OCI-M2 (cell line): ENCODE data around the gene LETMD1.
A peak's percentile ranks its signal among the peaks of the same experiment; 100 is the strongest.

Experiments
- DNase-seq: peaks from one replicate; lab custom pipeline; 2025; ENCODE audit not compliant: unreplicated experiment; lab: John Stamatoyannopoulos, UW

Gene LETMD1

DNA sequence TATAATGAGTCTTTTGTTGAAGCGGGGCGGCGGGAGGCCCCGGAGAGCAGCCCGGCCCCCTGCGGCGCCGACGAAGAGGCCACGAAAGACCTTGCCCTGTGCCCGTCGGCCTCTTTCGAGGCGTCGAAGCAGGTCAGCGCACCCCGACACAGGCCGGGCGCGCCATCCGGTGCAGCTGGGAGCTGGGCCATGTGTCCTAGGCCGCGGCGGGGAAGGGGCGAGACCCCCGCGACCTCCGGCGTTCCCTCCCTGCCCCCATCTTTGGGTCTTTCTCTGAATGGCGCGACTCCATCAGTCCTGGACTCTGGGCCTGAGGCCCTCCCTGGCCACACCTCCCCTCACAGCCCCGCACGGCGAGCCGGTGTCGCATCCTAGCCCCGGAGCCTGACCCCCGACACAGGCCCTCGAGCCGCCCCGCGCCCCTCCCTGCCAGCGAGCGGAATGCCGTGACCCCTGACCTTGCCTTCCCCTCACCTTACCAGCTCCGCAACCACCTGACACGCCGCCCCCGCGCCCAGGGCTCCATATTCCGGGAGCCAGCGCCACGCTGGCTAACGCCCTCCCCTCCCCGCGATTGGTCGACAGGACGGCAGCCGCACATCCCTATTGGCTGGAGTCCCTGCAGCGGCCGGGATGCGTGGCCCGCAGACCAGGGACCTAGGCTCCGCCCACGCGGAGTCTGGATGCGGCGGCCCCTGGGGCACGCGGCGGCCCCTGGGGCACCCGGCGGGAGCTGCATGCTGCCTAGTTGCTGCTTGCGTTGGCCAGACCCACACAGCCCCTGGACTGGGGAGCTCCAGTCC, 22.1 kb upstream of the LETMD1 start, which contains the start of gene SLC11A2:
TSS of gene SLC11A2 (minus strand) at position 549 of the 803 bp plus-strand sequence. CDS start 15,656 bp downstream, outside the sequence.
- peak; percentile 71 for DNase-seq

GRCh38 chr12:51027342-51027835, 20.7 kb upstream of the LETMD1 start:
- no peak for DNase-seq

GRCh38 chr12:51028126-51028812, 19.9 kb upstream of the LETMD1 start:
- no peak for DNase-seq

DNA sequence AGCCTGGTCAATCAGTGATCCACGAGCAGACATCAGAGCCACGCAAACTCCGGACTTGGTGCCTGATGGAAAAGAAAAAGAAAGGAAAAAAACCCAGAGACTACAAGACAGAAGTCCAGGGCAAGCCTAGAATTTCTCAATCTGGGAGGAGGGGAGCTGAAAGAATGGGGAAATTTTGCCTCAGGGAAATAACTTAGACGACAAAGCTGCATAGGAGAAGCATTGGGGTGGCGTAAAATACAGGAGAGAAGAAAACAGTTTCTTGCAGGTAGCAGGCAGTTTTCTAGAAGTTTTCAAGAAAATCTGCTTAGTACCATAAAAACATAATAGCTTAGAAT, 19.3 kb upstream of the LETMD1 start:
- no peak for DNase-seq

- DNase-seq, result no peak
Measured at GRCh38 chr12:51033048-51033447, 15.1 kb upstream of the LETMD1 start.

GRCh38 chr12:51033457-51034089, 14.6 kb upstream of the LETMD1 start:
- DNase-seq, result no peak

DNA sequence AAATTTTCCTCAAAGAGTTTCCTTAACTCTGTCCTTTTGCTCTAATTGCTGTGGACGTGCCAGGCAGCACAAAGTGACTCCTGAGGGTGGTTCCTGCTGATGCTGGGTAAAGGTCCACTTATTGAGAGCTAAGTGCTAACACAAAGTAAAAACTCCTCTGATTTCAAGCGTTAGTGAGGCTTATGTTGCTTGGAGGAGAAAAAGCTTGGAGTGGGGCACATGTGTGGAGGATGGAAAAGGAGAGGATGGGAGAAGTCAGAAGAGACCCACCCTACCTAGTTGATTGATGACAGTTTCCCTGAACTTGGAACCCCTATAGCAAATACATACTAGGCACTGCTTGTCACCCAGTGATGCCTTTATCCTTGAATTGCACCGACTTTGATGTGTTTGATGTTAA, 11.8 kb upstream of the LETMD1 start:
- no peak for DNase-seq

GRCh38 chr12:51048661-51049251, 629 bp downstream of the LETMD1 start:
- DNase-seq, result no peak

DNA sequence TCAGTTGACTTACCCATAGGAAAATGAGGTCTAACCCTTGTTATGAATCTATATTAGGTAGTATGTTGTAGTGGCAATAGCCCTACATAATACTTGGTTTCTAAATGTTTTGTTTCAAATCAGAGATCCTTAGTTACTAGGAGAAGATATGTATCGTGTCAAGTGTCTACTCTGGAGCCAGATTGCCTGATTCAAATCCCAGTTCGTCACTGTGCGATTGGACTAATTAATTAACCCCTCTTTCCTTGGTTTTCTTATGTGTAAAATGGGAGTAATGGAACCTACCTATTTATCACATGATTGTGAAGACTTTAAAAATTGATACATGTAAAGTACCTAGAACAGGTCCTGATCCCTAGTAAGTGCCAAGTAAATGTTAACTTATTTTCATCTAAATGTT, 1.4 kb downstream of the LETMD1 start:
- no peak for DNase-seq

GRCh38 chr12:51051787-51052186, 3.7 kb downstream of the LETMD1 start:
- no peak for DNase-seq

- no peak for DNase-seq
Measured at GRCh38 chr12:51055060-51055459, 6.9 kb downstream of the LETMD1 start.

GRCh38 chr12:51056242-51056641, 8.1 kb downstream of the LETMD1 start:
- no peak for DNase-seq

DNA sequence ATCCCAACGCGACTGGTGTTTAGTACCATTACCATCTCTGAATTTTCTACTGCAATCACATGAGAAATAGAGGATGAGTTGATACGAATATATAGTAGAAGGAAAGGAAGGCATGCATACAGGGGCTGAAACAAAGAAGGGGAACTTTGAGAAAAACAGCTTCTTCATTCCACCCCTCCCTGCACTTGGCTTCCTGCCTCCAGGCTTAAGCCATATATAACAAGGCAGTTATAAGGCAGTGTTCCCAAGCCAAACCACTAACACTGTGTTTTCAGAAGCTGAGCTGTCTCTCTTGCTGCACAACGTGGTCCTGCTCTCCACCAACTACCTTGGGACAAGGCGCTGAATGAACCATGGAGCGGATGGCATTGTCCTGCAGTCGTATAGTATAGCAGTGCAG, 11.0 kb downstream of the LETMD1 start:
- DNase-seq, result no peak

- no peak for DNase-seq
Measured at GRCh38 chr12:51062631-51063397, 14.7 kb downstream of the LETMD1 start.

DNA sequence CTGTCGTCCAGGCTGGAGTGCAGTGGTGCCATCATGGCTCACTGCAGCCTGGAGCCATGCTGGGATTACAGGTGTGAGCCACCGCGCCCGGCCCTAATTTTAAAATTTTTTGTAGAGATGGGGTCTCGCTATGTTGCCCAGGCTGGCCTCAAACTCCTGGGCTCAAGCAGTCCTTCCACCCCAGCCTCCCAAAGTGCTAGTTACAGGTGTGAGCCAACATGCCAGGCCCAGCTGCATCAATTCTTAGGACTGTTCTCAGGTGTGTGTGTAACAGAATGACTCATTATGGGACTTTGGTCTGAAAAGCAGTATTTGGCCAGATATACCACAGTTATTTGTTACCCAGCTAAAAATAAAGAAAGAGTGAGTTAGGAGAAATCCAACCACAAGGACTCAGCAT, 17.4 kb downstream of the LETMD1 start:
- no peak for DNase-seq

- DNase-seq, result no peak
Measured at GRCh38 chr12:51067229-51067628, 19.1 kb downstream of the LETMD1 start.

GRCh38 chr12:51067771-51068170, 19.6 kb downstream of the LETMD1 start:
- DNase-seq, result no peak

DNA sequence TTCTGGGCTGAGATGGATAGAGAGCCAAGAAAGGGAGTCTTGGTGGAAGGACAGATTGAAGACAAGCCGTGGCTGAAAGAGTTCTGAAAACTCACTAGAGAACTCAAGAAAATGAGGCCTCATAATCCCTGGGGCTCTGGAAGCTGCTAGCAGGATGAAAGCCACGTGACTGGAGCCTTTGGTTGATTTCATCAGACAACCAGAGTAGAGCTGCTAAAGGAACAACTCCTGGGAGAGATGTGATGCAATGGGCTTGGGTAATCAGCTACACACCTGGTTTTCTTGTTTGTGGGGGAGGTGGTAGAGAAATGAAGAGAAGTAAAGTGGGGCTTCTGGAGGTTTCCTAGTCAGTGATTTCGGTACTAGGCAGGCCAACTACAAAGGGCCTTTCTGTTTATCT, 21.9 kb downstream of the LETMD1 start:
- no peak for DNase-seq

- no peak for DNase-seq
Measured at GRCh38 chr12:51071663-51072062, 23.5 kb downstream of the LETMD1 start.

GRCh38 chr12:51075390-51075789, 27.3 kb downstream of the LETMD1 start:
- no peak for DNase-seq
